ENCODE results near the gene CCDC24.

CCDC24 gene

GRCh38 chr1:44021156-44021555 is 29.8 kb downstream of the CCDC24 start:
- H3K27ac ChIP-seq (ENCODE audit: low read depth, low read length): no peak overlapping the region
- H3K9me3 ChIP-seq (ENCODE audit: control insufficient read depth in 1 of 2, low read length in 2 of 2): no peaks in the 10 kb centered on the region
- peaks cover 0 to 3% of the 10 kb centered on the region in 2 donors for H3K36me3 ChIP-seq (ENCODE audit: control insufficient read depth in 1 of 2, insufficient read depth in 2 of 2, low read length in 2 of 2)
- peaks cover 4 to 18% of the 10 kb centered on the region in 2 donors for H3K4me1 ChIP-seq (ENCODE audit: control insufficient read depth in 1 of 2, insufficient read depth in 2 of 2, low read length in 2 of 2)
- no peaks in the 10 kb centered on the region for H3K27me3 ChIP-seq (ENCODE audit: control insufficient read depth in 1 of 2, insufficient read depth in 2 of 2, low read length in 2 of 2)
- H3K9ac ChIP-seq (ENCODE audit: low read depth in 1 of 2, low read length in 2 of 2): no peak overlapping the region
- no peak overlapping the region for H3K4me3 ChIP-seq (ENCODE audit: low read depth in 1 of 2, low read length in 2 of 2)

GRCh38 chr1:44021581-44022321 is 30.4 kb downstream of the CCDC24 start:
- no peaks in the 10 kb centered on the region for H3K27me3 ChIP-seq (ENCODE audit: control insufficient read depth in 1 of 2, insufficient read depth in 2 of 2, low read length in 2 of 2)
- peaks cover 6 to 18% of the 10 kb centered on the region in 2 donors for H3K4me1 ChIP-seq (ENCODE audit: control insufficient read depth in 1 of 2, insufficient read depth in 2 of 2, low read length in 2 of 2)
- peaks cover 0 to 3% of the 10 kb centered on the region in 2 donors for H3K36me3 ChIP-seq (ENCODE audit: control insufficient read depth in 1 of 2, insufficient read depth in 2 of 2, low read length in 2 of 2)
- no peak overlapping the region for H3K9ac ChIP-seq (ENCODE audit: low read depth in 1 of 2, low read length in 2 of 2)
- no peaks in the 10 kb centered on the region for H3K9me3 ChIP-seq (ENCODE audit: control insufficient read depth in 1 of 2, low read length in 2 of 2)
- no peak overlapping the region for H3K27ac ChIP-seq (ENCODE audit: low read depth, low read length)
- no peak overlapping the region for H3K4me3 ChIP-seq (ENCODE audit: low read depth in 1 of 2, low read length in 2 of 2)

GRCh38 chr1:44024031-44024902 is 32.9 kb downstream of the CCDC24 start:
- Histone ChIP-seq H3K9ac (ENCODE audit: low read depth in 1 of 2, low read length in 2 of 2) (no peak overlapping the region), H3K36me3 (ENCODE audit: control insufficient read depth in 1 of 2, insufficient read depth in 2 of 2, low read length in 2 of 2) (peaks cover 0 to 3% of the 10 kb centered on the region in 2 donors), H3K4me1 (ENCODE audit: control insufficient read depth in 1 of 2, insufficient read depth in 2 of 2, low read length in 2 of 2) (peaks cover 15 to 32% of the 10 kb centered on the region in 2 donors), H3K27ac (ENCODE audit: low read depth, low read length) (no peak overlapping the region), H3K4me3 (ENCODE audit: low read depth in 1 of 2, low read length in 2 of 2) (no peak overlapping the region), H3K9me3 (ENCODE audit: control insufficient read depth in 1 of 2, low read length in 2 of 2) (no peaks in the 10 kb centered on the region), H3K27me3 (ENCODE audit: control insufficient read depth in 1 of 2, insufficient read depth in 2 of 2, low read length in 2 of 2) (no peaks in the 10 kb centered on the region)

GRCh38 chr1:44024903-44025525 is 33.6 kb downstream of the CCDC24 start:
- no peak overlapping the region for H3K27ac ChIP-seq (ENCODE audit: low read depth, low read length)
- no peak overlapping the region for H3K9ac ChIP-seq (ENCODE audit: low read depth in 1 of 2, low read length in 2 of 2)
- no peak overlapping the region for H3K4me3 ChIP-seq (ENCODE audit: low read depth in 1 of 2, low read length in 2 of 2)
- H3K36me3 ChIP-seq (ENCODE audit: control insufficient read depth in 1 of 2, insufficient read depth in 2 of 2, low read length in 2 of 2): peaks cover 0 to 3% of the 10 kb centered on the region in 2 donors
- no peaks in the 10 kb centered on the region for H3K27me3 ChIP-seq (ENCODE audit: control insufficient read depth in 1 of 2, insufficient read depth in 2 of 2, low read length in 2 of 2)
- H3K9me3 ChIP-seq (ENCODE audit: control insufficient read depth in 1 of 2, low read length in 2 of 2): no peaks in the 10 kb centered on the region
- H3K4me1 ChIP-seq (ENCODE audit: control insufficient read depth in 1 of 2, insufficient read depth in 2 of 2, low read length in 2 of 2): peaks cover 21 to 36% of the 10 kb centered on the region in 2 donors

- Histone ChIP-seq H3K9me3 (ENCODE audit: control insufficient read depth in 1 of 2, low read length in 2 of 2) (no peaks in the 10 kb centered on the region), H3K4me1 (ENCODE audit: control insufficient read depth in 1 of 2, insufficient read depth in 2 of 2, low read length in 2 of 2) (peaks cover 21 to 36% of the 10 kb centered on the region in 2 donors), H3K4me3 (ENCODE audit: low read depth in 1 of 2, low read length in 2 of 2) (peak overlapping the region in 1 of 2 donors; percentile 25), H3K9ac (ENCODE audit: low read depth in 1 of 2, low read length in 2 of 2) (no peak overlapping the region), H3K36me3 (ENCODE audit: control insufficient read depth in 1 of 2, insufficient read depth in 2 of 2, low read length in 2 of 2) (peaks cover 0 to 3% of the 10 kb centered on the region in 2 donors), H3K27ac (ENCODE audit: low read depth, low read length) (no peak overlapping the region), H3K27me3 (ENCODE audit: control insufficient read depth in 1 of 2, insufficient read depth in 2 of 2, low read length in 2 of 2) (no peaks in the 10 kb centered on the region)
Measured at GRCh38 chr1:44025816-44026215, 34.4 kb downstream of the CCDC24 start.

- no peak overlapping the region for H3K27ac ChIP-seq (ENCODE audit: low read depth, low read length)
- H3K9ac ChIP-seq (ENCODE audit: low read depth in 1 of 2, low read length in 2 of 2): no peak overlapping the region
- no peak overlapping the region for H3K4me3 ChIP-seq (ENCODE audit: low read depth in 1 of 2, low read length in 2 of 2)
- peaks cover 35 to 43% of the 10 kb centered on the region in 2 donors for H3K4me1 ChIP-seq (ENCODE audit: control insufficient read depth in 1 of 2, insufficient read depth in 2 of 2, low read length in 2 of 2)
- no peaks in the 10 kb centered on the region for H3K36me3 ChIP-seq (ENCODE audit: control insufficient read depth in 1 of 2, insufficient read depth in 2 of 2, low read length in 2 of 2)
- no peaks in the 10 kb centered on the region for H3K27me3 ChIP-seq (ENCODE audit: control insufficient read depth in 1 of 2, insufficient read depth in 2 of 2, low read length in 2 of 2)
- H3K9me3 ChIP-seq (ENCODE audit: control insufficient read depth in 1 of 2, low read length in 2 of 2): no peaks in the 10 kb centered on the region
Measured at GRCh38 chr1:44027320-44027719, 35.9 kb downstream of the CCDC24 start.

- Histone ChIP-seq H3K4me1 (ENCODE audit: control insufficient read depth in 1 of 2, insufficient read depth in 2 of 2, low read length in 2 of 2) (peaks cover 38 to 48% of the 10 kb centered on the region in 2 donors), H3K9ac (ENCODE audit: low read depth in 1 of 2, low read length in 2 of 2) (peak overlapping the region; percentile 65 to 79), H3K9me3 (ENCODE audit: control insufficient read depth in 1 of 2, low read length in 2 of 2) (no peaks in the 10 kb centered on the region), H3K4me3 (ENCODE audit: low read depth in 1 of 2, low read length in 2 of 2) (peak overlapping the region; percentile 77 to 87), H3K27me3 (ENCODE audit: control insufficient read depth in 1 of 2, insufficient read depth in 2 of 2, low read length in 2 of 2) (no peaks in the 10 kb centered on the region), H3K36me3 (ENCODE audit: control insufficient read depth in 1 of 2, insufficient read depth in 2 of 2, low read length in 2 of 2) (no peaks in the 10 kb centered on the region), H3K27ac (ENCODE audit: low read depth, low read length) (peak overlapping the region; percentile 61)
Measured at GRCh38 chr1:44029260-44029910, 38.0 kb downstream of the CCDC24 start.

- peak overlapping the region; percentile 70 to 79 for H3K9ac ChIP-seq (ENCODE audit: low read depth in 1 of 2, low read length in 2 of 2)
- H3K4me1 ChIP-seq (ENCODE audit: control insufficient read depth in 1 of 2, insufficient read depth in 2 of 2, low read length in 2 of 2): peaks cover 38 to 41% of the 10 kb centered on the region in 2 donors
- H3K27ac ChIP-seq (ENCODE audit: low read depth, low read length): peak overlapping the region; percentile 61
- H3K4me3 ChIP-seq (ENCODE audit: low read depth in 1 of 2, low read length in 2 of 2): peak overlapping the region; percentile 77 to 87
- H3K27me3 ChIP-seq (ENCODE audit: control insufficient read depth in 1 of 2, insufficient read depth in 2 of 2, low read length in 2 of 2): no peaks in the 10 kb centered on the region
- H3K36me3 ChIP-seq (ENCODE audit: control insufficient read depth in 1 of 2, insufficient read depth in 2 of 2, low read length in 2 of 2): no peaks in the 10 kb centered on the region
- H3K9me3 ChIP-seq (ENCODE audit: control insufficient read depth in 1 of 2, low read length in 2 of 2): no peaks in the 10 kb centered on the region
Measured at GRCh38 chr1:44029911-44030604, 38.7 kb downstream of the CCDC24 start.

GRCh38 chr1:44030605-44031251 is 39.3 kb downstream of the CCDC24 start:
- H3K9ac ChIP-seq (ENCODE audit: low read depth in 1 of 2, low read length in 2 of 2): peak overlapping the region; percentile 45 to 70
- H3K4me1 ChIP-seq (ENCODE audit: control insufficient read depth in 1 of 2, insufficient read depth in 2 of 2, low read length in 2 of 2): peaks cover 41 to 43% of the 10 kb centered on the region in 2 donors
- no peaks in the 10 kb centered on the region for H3K9me3 ChIP-seq (ENCODE audit: control insufficient read depth in 1 of 2, low read length in 2 of 2)
- no peaks in the 10 kb centered on the region for H3K27me3 ChIP-seq (ENCODE audit: control insufficient read depth in 1 of 2, insufficient read depth in 2 of 2, low read length in 2 of 2)
- H3K4me3 ChIP-seq (ENCODE audit: low read depth in 1 of 2, low read length in 2 of 2): peak overlapping the region; percentile 74 to 77
- H3K27ac ChIP-seq (ENCODE audit: low read depth, low read length): peak overlapping the region; percentile 61
- H3K36me3 ChIP-seq (ENCODE audit: control insufficient read depth in 1 of 2, insufficient read depth in 2 of 2, low read length in 2 of 2): no peaks in the 10 kb centered on the region

All from duodenal mucosa (tissue), 2 donors.